Measurements from ENCODE around the gene SLC2A5.

Gene SLC2A5

GRCh38 chr1:9059891-9060744 lies 9.3 kb downstream of the SLC2A5 start:
- POLR2A ChIA-PET (ENCODE audit: low non-redundant PET): no interaction called here
- H3K27ac ChIP-seq: no peak overlapping the region
- CTCF ChIA-PET: interaction anchor here (0.6 kb wide), 1 partner anchor 160 kb away, joined by 3 read pairs; no protein-coding TSS in a partner anchor

GRCh38 chr1:9058465-9058864 lies 11.0 kb downstream of the SLC2A5 start:
- ChIA-PET CTCF (interaction anchor here (0.7 kb wide), 1 partner anchor 18 kb away, joined by 5 read pairs; no protein-coding TSS in a partner anchor), POLR2A (ENCODE audit: low non-redundant PET) (interaction anchor here (0.6 kb wide), 1 partner anchor 86 kb away, joined by 7 read pairs; no protein-coding TSS in a partner anchor)
- no peak for TF ChIP-seq CTCF (conservative IDR thresholded peaks at IDR 0.05; ENCODE audit: low read depth)
- no peak overlapping the region for H3K27ac ChIP-seq
- DNase-seq (ENCODE audit: low spot score): no peak

More at GRCh38 chr1:9059891-9060744, 9.3 kb downstream of the SLC2A5 start:
- no peak for TF ChIP-seq CTCF (conservative IDR thresholded peaks at IDR 0.05; ENCODE audit: low read depth)
- DNase-seq (ENCODE audit: low spot score): no peak

- TF ChIP-seq CTCF (conservative IDR thresholded peaks at IDR 0.05; ENCODE audit: low read depth): no peak
- CTCF ChIA-PET: no interaction called here
- no peak overlapping the region for H3K27ac ChIP-seq
- DNase-seq (ENCODE audit: low spot score): no peak
- POLR2A ChIA-PET (ENCODE audit: low non-redundant PET): interaction anchor here (0.6 kb wide), 1 partner anchor 86 kb away, joined by 7 read pairs; no protein-coding TSS in a partner anchor
These were observed 11.6 kb downstream of the SLC2A5 start for GRCh38 chr1:9057851-9058250.

GRCh38 chr1:9052272-9053049 lies 17.0 kb downstream of the SLC2A5 start:
- TF ChIP-seq CTCF (conservative IDR thresholded peaks at IDR 0.05; ENCODE audit: low read depth): no peak
- ChIA-PET CTCF (no interaction called here), POLR2A (ENCODE audit: low non-redundant PET) (no interaction called here)
- no peak overlapping the region for H3K27ac ChIP-seq
- DNase-seq (ENCODE audit: low spot score): no peak

- DNase-seq (ENCODE audit: low spot score): no peak
- no peak for TF ChIP-seq CTCF (conservative IDR thresholded peaks at IDR 0.05; ENCODE audit: low read depth)
- CTCF ChIA-PET: no interaction called here
These were observed 18.1 kb downstream of the SLC2A5 start for GRCh38 chr1:9051379-9051778.

GRCh38 chr1:9050803-9051202 lies 18.6 kb downstream of the SLC2A5 start:
- POLR2A ChIA-PET (ENCODE audit: low non-redundant PET): interaction anchor here (0.6 kb wide), 1 partner anchor 33 kb away, joined by 3 read pairs; no protein-coding TSS in a partner anchor
- CTCF ChIA-PET: no interaction called here
- no peak for TF ChIP-seq CTCF (conservative IDR thresholded peaks at IDR 0.05; ENCODE audit: low read depth)
- no peak for DNase-seq (ENCODE audit: low spot score)
- no peak overlapping the region for H3K27ac ChIP-seq

More at GRCh38 chr1:9051379-9051778, 18.1 kb downstream of the SLC2A5 start:
- H3K27ac ChIP-seq: no peak overlapping the region
- POLR2A ChIA-PET (ENCODE audit: low non-redundant PET): no interaction called here
